Pons (tissue), 1 donor: ENCODE results near the gene DNAJB12.
A peak's percentile ranks its signal among the peaks of the same experiment; 100 is the strongest.
"Not testable (repeated sequence)": the region's sequence is repeated elsewhere in the genome, so short reads cannot be mapped to it uniquely, and the experiment has no call there.

Source experiments
- DNase-seq: peaks from one replicate; pipeline ENCODE4 v3.0.0-alpha.2; 2016; ENCODE audit warnings: low spot score

Gene DNAJB12

GRCh38 chr10:72354356-72355213 is at the start of gene DNAJB12:
Gene DNAJB12 (minus strand): TSS chr10:72354919. CDS start chr10:72354897, 22 bp downstream.
- peak; percentile 94 for DNase-seq

DNA sequence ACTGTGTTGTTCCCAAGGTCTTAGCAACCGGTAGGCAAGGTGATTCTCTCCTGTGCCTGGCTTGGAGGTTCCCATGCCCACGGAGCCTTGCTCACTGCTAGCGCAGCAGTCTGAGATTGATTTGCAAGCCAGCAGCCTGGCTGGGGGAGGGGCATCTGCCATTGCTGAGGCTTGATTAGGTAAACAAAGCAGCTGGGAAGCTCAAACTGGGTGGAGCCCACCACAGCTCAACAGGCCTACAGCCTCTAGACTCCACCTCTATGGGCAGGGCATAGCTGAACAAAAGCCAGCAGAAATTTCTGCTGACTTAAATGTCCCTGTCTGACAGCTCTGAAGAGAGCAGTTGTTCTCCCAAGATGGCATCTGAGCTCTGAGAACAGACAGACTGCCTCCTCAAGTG is 40.9 kb upstream of the DNAJB12 start:
- DNase-seq = not testable (repeated sequence)

DNA sequence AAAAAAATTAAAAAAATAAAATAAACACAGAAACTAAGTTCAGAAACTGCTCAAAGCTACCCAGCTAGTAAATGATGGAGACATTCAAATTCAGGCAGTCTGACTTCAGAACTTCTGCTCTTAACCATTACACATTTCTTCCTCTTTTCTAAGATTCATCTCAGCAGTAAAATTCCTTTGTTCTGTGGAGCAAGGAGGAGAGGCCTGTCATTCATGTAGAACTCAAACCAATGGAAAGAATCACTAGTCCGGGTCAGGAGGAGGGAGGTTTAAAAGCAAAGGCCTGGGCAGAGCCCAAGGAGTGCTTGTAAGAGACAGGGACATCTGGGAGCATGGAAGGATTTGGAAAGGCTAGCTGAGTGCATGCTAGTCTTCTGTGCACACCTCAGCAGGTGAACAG is 37.9 kb upstream of the DNAJB12 start:
- DNase-seq = no peak

- DNase-seq = no peak
Observed at GRCh38 chr10:72390764-72391163, 36.0 kb upstream of the DNAJB12 start.

DNA sequence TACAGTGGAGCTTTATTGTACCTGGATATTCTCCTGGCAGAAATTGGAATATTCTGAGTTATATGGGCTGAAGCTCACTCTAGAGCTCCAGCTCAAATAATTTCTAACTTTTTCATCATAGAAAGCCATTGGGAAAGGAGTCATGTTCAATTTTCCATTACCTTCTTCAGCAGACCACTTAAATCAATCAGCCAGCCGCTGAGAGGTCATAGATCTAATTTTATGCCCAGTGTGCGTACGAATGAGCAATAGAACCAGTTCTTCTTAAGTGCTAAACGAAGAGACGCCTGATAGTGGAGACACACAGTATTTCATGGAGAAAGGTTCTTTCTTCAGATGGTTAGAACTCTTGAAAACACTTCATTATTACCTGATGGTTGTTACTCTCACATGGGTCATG is 35.0 kb upstream of the DNAJB12 start:
- no peak for DNase-seq

DNA sequence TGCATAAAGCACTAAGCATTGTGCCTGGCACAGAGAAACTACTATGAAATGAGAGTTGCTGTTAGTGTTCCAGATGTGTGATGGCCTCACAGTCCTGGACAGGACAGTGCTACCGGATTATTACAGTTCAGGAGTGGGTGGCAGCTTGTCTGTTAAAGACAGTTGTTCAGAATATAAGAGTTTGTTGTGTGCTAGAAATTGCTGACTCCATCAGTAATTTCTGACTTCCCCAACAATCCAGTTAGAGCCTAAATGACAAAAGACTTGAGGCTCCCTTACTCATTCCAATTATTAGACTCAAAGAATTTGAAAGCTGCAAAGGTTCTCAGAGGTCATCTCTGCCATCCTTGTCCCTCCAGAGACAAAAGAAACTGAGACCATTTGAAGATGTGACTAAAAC is 34.3 kb upstream of the DNAJB12 start:
- DNase-seq = no peak

DNA sequence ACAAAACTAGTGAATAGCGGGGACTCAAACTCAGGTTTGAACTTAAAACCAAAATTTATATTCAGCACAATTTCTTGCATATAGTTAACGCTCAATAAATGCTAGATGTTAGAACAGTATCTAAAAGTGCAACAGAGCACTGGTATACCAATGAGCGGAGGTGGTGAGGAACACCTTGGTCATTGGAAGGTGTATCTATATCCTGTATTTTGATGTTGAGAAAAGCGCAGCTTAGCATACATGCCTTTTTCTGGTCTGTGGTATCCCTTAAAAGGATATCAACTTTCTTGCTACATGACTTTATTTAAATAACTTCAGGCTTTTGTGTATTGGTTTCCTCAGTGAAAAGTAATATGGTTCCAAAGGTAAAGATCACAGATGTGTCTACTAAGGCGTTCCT is 33.3 kb upstream of the DNAJB12 start:
- no peak for DNase-seq

DNA sequence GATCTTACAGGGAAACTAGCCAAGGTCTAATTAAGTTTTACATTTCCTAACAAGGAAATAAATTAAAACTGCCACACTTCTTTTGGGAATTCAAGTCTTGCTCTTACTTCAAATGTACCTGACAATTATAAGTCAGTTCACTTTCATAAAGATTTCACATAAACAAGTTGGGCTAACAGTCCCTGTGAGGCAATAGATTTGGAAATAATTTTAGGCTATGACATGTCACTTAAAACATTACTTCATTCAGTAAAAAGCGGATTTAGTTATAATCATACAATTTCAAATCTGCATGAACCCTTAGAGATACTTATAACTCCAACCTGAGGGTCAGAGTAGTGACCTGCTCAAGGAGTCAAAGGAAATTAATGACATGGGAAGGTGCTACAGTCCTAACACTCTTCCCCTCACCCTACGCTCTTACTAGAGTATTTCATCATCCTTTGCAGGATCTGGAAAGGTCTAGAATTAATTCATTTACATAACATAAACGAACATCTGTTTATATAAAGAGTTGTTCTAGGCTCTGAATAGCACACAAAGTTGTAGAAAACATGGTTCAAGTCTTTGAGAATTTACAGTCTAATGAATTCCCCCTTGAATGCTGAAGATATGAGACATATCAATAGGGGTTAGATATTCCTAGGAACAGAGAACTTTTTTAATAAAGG is 32.3 kb upstream of the DNAJB12 start:
- DNase-seq = no peak

GRCh38 chr10:72385724-72386123 is 31.0 kb upstream of the DNAJB12 start:
- DNase-seq = no peak

DNA sequence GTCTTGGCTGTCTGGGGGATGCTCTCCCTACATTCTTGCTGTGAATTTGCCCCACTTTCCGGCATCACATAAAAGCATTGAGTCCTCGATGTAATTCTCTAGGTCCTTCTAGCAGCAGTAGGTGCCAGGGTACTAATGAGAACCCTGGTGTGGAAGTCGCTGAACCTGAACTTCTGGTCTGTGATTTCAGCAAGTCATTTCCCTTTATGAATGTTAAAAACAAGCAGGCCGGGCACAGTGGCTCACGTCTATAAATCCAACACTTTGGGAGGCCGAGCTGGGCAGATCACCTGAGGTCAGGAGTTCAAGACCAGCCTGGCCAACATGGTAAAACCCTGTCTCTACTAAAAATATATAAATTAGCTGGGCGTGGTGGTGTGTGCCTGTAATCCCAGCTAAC is 30.3 kb upstream of the DNAJB12 start:
- not testable (repeated sequence) for DNase-seq

GRCh38 chr10:72379776-72380175 is 25.1 kb upstream of the DNAJB12 start:
- no peak for DNase-seq

DNA sequence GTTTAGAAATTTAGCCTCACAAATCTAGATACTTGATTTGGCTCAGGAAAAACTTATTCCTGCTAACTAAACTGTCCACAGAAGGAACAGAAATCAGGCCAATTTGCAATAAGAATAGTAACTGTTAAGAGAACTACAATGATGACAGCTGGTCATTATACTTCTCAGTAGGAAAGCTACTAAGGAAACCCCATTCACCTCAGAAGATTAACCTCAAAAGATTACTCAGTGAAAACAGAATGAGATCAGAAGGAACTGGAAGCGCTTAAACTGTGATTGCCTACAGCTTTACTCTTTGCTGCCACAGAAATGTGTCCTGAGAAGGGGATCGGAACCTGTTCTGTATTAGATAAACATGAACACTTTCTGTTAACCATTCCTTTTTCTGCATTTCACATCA is 24.3 kb upstream of the DNAJB12 start:
- no peak for DNase-seq

DNA sequence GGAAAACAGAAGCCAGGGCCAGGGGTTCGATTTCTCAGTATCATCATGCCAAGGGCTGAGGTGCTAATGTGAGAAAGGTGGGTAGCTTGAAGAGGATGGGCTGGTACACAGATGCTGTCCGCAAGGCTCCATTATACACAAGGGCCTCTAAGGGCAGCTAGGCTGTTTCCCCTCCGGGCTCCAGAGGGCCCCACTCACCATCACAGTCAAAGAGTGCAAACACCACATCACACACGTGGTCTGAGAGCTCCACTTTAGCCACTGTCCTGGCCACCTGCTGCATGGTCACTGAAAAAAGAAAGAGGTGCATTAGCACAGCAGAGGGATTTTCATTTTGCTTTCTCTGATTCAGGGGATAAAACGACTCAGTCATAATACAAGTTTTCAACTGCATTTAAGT is 20.9 kb upstream of the DNAJB12 start:
- peak; percentile 74 for DNase-seq

DNA sequence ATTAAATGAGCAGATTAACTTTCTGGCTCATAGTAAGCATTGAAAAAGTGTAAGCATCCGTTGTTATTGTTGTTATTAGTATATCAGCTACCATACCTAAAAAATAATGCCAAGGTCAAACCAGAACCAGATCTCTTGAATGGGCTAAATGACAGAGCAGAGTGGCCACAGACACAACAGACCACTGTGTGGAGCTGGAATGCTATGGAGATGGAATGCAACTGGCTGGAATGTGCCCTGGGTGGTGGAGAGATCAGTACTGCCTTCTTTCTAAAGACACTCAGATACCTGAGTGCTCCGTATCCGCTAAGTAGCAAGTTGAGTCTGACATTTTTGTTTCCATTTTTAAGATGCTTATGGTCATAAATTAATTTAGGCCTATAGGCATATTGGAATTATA is 20.5 kb upstream of the DNAJB12 start:
- DNase-seq = peak; percentile 77

GRCh38 chr10:72370201-72370722 is 15.5 kb upstream of the DNAJB12 start:
- DNase-seq = no peak

DNA sequence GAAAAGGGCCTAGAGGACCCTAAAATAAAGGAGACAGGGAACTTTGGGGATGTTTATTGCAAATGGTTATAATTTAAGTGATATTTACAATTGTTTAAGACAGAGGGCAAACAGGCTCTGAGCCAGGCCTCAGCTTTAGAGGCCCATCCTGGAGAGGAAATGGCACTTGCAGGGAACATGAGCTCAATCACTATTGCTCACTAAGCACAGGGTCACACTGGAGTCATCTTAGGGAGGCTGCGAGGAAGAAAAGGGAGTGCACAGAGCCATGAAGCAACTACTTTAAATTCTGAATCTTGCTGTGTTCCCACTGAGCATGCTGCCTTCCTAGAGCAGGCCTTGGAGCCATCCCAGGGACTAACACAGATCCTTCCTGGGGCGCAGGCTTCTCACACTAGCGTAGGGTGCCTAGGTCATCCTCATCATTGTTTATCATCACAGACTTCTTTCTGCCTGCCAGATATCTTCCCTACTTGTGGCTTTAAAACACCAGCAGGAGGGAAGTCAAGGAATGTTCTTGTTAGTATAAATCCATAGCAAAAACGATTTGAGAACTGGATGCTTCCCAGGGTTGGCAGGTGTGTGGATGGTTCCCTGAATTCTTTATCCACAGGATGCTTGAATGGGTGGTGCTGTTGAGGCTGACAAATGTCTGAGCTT is 12.7 kb upstream of the DNAJB12 start:
- no peak for DNase-seq

DNA sequence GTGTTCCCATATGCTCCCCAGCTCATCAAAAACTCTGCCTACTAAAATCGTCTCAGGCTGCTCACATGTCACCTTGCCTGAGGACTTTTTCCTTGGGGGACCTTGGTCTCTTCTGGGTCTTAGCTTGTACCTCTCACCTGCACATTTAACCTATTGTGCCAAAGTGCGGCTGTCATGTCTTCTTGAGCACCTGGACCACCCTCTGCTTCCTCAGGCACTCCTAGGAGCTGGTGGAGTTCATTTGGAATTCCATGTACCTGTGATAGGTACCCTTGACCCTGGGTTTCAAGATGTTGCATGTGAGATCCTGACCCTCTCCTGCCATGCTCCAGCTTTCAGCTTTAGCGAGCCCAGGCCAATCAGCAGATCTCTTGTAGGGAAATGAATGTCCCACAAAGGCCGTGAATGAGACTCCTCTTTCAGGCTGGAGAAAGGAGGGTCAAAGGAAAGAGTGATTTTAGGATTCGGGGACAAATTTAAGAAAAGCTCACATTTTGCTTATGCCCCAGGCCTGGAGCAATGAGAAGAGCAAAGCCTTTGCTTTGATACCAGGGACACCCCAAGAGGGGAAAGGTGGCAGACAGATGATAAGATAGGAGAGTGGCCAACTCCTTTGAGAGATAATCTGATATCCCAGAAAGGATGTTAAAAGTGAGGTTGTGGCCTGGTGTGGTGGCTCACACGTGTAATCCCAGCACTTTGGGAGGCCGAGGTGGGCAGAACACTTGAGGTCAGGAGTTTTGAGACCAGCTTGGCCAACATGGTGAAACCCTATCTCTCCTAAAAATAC is 10.6 kb upstream of the DNAJB12 start:
- DNase-seq = no peak

DNA sequence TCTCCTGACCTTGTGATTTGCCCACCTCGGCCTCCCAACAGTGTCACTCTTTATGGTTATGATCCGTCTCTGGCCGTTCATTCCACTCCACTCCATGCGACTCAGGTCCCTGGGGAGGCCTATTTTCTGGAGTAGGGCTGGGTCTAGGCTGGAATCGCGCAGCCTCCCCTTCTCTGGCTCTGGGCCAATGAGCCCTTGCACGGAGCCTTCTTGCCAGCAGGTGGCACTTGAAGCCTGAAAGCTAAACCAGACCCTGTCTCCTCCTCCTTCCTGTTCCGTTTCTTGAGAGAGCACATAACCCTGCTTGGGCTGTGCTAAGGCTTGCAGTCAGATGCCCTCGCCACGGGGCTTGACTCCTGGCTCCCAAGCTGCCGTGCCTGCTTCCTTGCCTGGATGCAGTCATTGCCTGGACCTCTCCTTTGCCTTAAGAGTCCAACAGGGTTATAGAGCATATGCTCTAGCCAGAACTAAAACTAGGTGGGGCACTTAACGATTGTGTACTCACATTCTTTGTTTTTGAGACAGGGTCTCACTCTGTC is 9.6 kb upstream of the DNAJB12 start:
- peak; percentile 90 for DNase-seq

DNA sequence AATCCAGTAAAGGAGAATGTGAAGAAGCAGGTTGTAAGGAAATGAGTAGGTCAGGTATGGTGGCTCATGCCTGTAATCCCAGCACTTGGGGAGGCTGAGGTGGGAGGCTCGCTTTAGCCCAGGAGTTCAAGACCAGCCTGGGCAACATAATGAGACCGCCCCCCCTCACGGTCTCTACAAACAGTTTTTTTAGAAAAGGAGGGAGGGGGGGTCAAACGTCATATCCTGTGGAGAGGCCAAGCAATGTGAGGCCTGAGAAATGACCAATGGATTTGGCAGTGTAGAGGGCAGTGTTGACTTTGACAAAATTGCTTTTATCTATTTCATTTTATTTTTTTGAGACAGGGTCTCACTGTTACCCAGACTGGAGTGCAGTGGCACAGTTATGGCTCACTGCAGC is 2.3 kb upstream of the DNAJB12 start:
- DNase-seq = no peak

DNA sequence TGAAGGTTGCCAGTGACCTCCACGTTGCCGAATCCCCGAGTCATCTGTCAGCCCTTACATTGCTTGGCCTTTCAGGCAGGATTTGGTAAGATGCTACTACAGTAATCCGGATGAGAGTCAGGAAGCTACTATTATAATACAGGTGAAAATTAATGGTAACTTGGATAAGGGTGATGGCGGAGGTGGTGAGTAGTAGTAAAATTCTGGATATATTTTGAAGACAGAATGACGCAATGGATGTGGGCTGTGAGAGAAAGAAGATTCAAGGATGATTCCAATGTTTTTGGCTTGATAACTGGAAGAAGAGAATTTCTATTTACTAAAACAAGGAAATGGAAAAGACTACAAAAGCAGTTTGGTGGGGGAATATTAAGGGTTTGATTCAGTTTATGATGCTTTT is 1.4 kb upstream of the DNAJB12 start:
- no peak for DNase-seq

DNA sequence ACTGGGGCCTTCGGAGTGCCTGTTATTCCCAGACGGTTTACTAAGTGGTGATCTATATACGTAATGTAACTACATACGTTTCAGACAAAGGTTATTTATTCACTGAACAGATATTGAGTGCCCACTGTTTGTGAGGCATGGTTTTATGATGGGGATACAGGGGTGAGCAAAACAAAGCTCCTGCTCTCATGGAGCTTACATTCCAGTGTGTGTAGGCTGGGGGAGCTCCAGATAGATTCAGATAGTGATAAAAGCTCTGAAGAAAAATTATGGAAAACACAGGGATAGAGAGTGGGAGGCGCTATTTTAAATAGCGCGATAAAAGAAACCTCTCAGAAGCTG is 466 bp upstream of the DNAJB12 start:
- no peak for DNase-seq

DNA sequence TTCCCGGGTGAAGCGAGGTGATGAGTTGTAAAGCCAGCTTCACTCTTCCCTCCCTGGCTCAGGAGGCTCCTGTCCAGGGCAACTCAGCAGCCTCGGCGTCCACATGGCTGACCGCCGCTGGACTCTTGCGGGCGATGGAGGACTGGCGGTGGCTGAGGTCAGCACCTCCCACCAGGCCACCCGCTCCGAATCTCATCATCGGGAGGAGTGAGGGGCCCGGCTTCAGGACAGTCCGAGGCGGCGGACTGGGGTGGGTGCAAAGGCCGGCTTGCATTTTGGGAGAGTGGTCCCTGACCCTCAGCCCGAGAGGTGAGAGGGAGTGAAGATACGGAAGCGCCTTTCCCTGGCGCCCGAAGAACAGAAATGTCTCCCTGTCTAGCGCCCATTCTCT is 759 bp downstream of the DNAJB12 start:
- DNase-seq = no peak
